Thoracic aorta (tissue), 2 donors: ENCODE data around the gene NNAT. TPM values are rescaled to one million over a fixed set of nuclear protein-coding genes. Genes with fewer than 3 reads are reported as not detected.

Experiments
- ATAC-seq: fragments of 150-250 bp; one replicate; pipeline ENCODE4 v1.8.0; 2017; ENCODE audit warnings: low read depth; ENCODE audit not compliant: insufficient number of reproducible peaks, low FRiP score
- DNase-seq: peaks from one replicate; pipeline ENCODE4 v3.0.0-alpha.2; 2020; ENCODE audit warnings: low spot score
- H3K27ac ChIP-seq, 2 donors: fragments of 200-600 bp; sonication (generic); 1 replicate in 1 of 2; 2 replicates in 1 of 2; pipeline ENCODE4 v1.5.1; 2016; ENCODE audit warnings: mild to moderate bottlenecking in 2 of 2, moderate library complexity in 2 of 2
- H3K27me3 ChIP-seq: fragments of 200-600 bp; sonication (generic); replicated peaks from 2 replicates; pipeline ENCODE4 v1.6.0; 2016; ENCODE audit warnings: mild to moderate bottlenecking; ENCODE audit not compliant: insufficient read depth
- H3K36me3 ChIP-seq: fragments of 200-600 bp; sonication (generic); one replicate; pipeline ENCODE4 v1.5.1; 2016
- H3K4me1 ChIP-seq, 2 donors: fragments of 200-600 bp; sonication (generic); 1 replicate in 1 of 2; 2 replicates in 1 of 2; pipeline versions ENCODE4 v1.5.1 to v1.6.0; 2016; ENCODE audit warnings: low read depth in 2 of 2, mild to moderate bottlenecking in 1 of 2; ENCODE audit not compliant: control insufficient read depth in 1 of 2
- H3K4me3 ChIP-seq: fragments of 200-600 bp; sonication (generic); 2 replicates; pipeline ENCODE4 v1.5.1; 2016; ENCODE audit warnings: mild to moderate bottlenecking
- H3K9me3 ChIP-seq: fragments of 200-600 bp; sonication (generic); 2 replicates; pipeline ENCODE4 v1.5.1; 2016
- total RNA-seq, 2 donors: library from RNA; depleted of rRNA; stranded (reverse); fragments of >200 nt; gene quantifications; one replicate each; pipeline versions ENCODE4 v1.1.0 to v1.2.3, GENCODE V29; 2016
- TF ChIP-seq, protein P1 (sequence below): fragments of 200-600 bp; sonication (generic); IDR thresholded peaks from one replicate; pipeline ENCODE4 v1.5.1; 2019; ENCODE audit warnings: antibody characterized with exemption

NNAT gene
- total RNA-seq, 2 donors from 2014 or later: 0.81 TPM; not detected in 1

DNA sequence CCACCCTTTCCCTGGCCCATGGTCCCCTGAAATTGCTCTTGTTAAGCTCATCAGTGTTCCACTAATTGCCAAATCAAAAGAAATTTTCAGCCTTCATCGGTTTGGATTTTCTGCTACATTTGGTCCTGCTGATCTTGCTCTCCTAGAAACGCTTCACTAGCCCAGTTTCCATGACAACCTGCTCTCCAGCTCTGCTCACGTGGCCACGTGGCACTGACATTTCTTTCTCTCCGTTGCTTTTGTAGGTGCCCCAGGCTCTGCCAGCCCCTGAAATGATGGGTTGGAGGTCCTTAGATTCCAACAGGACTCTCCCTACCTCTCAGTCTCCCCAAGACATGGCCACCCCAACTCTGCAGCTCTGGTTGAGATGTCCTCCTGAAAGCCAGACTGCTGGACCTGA is 45.8 kb upstream of the NNAT start:
- ATAC-seq: no peak

DNA sequence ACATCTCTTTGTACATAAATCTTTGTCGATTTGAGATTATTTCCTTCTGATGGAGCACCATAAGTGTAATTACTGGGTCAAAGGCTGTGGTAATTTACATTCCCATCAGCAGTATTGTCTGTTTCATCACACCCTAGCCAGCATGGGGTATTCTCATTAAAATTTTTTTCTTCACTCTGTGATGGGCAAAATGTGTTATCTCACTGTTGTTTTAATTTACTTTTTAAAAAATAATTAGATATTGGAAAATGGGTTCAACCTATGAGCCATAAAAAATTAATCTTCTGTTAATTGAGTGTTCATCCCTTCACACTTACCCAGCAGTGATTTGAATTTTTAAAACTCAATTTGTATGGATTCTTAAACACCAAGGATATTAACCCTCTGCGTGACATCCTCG is 44.0 kb upstream of the NNAT start:
- DNase-seq: no peak
- Histone ChIP-seq H3K36me3 (no peaks in the 10 kb centered on the region), H3K4me1 (peaks cover 0 to 13% of the 10 kb centered on the region in 2 donors), H3K4me3 (no peak overlapping the region), H3K27ac (no peak overlapping the region), H3K9me3 (no peaks in the 10 kb centered on the region), H3K27me3 (no peaks in the 10 kb centered on the region)
- TF ChIP-seq, protein P1, sequence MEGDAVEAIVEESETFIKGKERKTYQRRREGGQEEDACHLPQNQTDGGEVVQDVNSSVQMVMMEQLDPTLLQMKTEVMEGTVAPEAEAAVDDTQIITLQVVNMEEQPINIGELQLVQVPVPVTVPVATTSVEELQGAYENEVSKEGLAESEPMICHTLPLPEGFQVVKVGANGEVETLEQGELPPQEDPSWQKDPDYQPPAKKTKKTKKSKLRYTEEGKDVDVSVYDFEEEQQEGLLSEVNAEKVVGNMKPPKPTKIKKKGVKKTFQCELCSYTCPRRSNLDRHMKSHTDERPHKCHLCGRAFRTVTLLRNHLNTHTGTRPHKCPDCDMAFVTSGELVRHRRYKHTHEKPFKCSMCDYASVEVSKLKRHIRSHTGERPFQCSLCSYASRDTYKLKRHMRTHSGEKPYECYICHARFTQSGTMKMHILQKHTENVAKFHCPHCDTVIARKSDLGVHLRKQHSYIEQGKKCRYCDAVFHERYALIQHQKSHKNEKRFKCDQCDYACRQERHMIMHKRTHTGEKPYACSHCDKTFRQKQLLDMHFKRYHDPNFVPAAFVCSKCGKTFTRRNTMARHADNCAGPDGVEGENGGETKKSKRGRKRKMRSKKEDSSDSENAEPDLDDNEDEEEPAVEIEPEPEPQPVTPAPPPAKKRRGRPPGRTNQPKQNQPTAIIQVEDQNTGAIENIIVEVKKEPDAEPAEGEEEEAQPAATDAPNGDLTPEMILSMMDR: no peak
- no peak for ATAC-seq

More for the DNA sequence above, 45.8 kb upstream of the NNAT start:
- no peak for DNase-seq
- H3K36me3 ChIP-seq: no peaks in the 10 kb centered on the region
- H3K27ac ChIP-seq: no peak overlapping the region
- no peaks in the 10 kb centered on the region for H3K27me3 ChIP-seq
- H3K9me3 ChIP-seq: no peaks in the 10 kb centered on the region
- H3K4me1 ChIP-seq: peaks cover 0 to 13% of the 10 kb centered on the region in 2 donors
- TF ChIP-seq, protein P1: no peak
- no peak overlapping the region for H3K4me3 ChIP-seq

DNA sequence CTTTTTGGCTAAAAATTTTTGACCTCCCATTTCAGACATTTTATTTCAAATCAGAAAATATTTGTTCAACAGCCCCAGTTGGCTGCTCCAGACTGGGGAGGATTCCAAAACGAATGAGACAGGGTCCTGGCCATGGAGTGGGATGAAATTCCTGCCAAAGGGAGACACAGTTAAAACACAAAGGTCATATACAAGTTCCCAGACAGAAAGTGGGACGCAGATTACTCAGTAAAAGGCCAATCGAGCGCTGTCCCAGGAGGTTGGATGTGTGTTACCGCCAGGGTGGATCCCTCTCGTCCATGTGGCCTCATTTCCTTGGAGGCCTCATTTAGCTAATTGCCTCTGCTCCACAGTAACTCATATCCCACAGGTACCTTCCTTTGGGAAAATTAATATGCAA is 41.8 kb upstream of the NNAT start:
- Histone ChIP-seq H3K4me3 (no peak overlapping the region), H3K4me1 (peaks cover 0 to 13% of the 10 kb centered on the region in 2 donors), H3K27me3 (no peaks in the 10 kb centered on the region), H3K27ac (no peak overlapping the region), H3K9me3 (no peaks in the 10 kb centered on the region), H3K36me3 (no peaks in the 10 kb centered on the region)
- ATAC-seq: no peak
- DNase-seq: no peak
- TF ChIP-seq, protein P1: no peak

DNA sequence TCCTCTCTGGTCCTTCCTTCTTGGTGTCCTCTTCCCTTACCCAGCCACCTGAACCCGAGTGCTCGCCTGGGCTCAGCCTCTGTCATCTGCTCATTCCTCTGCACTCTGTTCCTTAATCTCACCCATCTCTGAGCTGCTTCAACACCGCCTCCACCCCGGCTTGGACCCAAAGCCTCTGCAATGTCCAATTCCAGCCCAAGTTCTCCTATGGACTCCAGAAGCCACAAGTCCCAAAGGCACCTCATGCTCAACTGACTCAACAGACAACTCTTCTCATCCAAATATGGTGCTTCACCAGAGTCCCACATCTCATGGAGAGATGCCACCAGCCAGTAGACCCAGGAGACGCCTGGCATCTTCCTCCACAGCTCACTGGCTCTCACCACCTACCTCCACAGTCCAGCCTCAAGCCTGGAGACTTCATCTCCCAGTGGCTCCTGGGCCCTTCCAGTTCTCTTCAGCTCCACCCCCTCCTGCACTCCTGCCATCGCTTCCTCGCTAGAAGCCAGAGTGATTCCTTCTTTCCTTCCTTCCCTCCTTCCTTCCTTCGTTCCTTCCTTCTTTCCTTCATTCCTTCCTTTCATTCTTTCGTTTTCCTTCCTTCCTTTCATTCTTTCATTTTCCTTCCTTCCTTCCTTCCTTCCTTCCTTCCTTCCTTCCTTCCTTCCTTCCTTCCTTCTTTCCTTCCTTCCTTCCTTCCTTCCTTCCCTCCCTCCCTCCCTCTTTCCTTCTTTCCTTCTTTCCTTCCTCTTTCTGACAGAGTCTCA is 40.9 kb upstream of the NNAT start:
- TF ChIP-seq, protein P1: no peak
- no peaks in the 10 kb centered on the region for H3K36me3 ChIP-seq
- no peak overlapping the region for H3K27ac ChIP-seq
- H3K9me3 ChIP-seq: no peaks in the 10 kb centered on the region
- no peaks in the 10 kb centered on the region for H3K27me3 ChIP-seq
- peaks cover 0 to 13% of the 10 kb centered on the region in 2 donors for H3K4me1 ChIP-seq
- DNase-seq (no peak), ATAC-seq (no peak)
- H3K4me3 ChIP-seq: no peak overlapping the region

DNA sequence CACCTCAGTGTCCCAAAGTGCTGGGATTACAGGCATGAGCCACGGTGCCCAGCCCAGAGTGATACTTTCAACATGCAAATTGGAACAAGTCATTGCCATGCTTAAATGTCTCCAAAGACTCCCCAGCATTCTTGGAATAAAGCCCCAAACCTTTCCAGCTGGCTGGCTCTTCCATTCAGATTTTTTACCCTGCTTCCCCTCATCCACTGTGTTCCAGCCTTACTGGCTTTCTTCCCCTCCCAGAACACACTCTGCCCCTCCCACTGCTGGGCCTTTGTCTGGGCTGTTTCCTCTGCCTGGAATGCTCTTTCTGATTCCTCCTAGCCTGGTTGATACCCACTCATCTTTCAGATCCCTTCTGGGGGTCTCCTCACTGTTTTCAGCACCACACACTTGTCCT is 40.1 kb upstream of the NNAT start:
- Histone ChIP-seq H3K9me3 (no peaks in the 10 kb centered on the region), H3K27ac (no peak overlapping the region), H3K4me1 (peaks cover 0 to 13% of the 10 kb centered on the region in 2 donors), H3K4me3 (no peak overlapping the region), H3K36me3 (no peaks in the 10 kb centered on the region), H3K27me3 (no peaks in the 10 kb centered on the region)
- TF ChIP-seq, protein P1: no peak
- DNase-seq (no peak), ATAC-seq (peak; percentile 36)
